Adrenal gland (tissue), 5 donors: Measurements from ENCODE around the gene EXD3.

Source experiments
- POLR2A ChIP-seq, 2 donors: fragments of 450-650 bp; IDR thresholded peaks; one replicate each; pipeline ENCODE4 v1.6.1; 2017; ENCODE audit warnings: antibody characterized with exemption in 2 of 2, mild to moderate bottlenecking in 2 of 2, moderate library complexity in 1 of 2
- TF ChIP-seq, protein P1 (sequence below), 6 experiments: fragments of 450-650 bp in 4 of 6; fragments of 200-600 bp in 2 of 6; sonication (generic) in 1 of 6; IDR thresholded peaks; 1 replicate in 5 of 6; 2 replicates in 1 of 6; pipeline versions ENCODE4 v1.5.1 to v1.8.0; 2016 to 2021; ENCODE audit warnings: antibody characterized with exemption in 6 of 6, mild to moderate bottlenecking in 2 of 6, moderate library complexity in 1 of 6
- donor health status: DM: no; HTN: no; CAD: no.

DNA sequence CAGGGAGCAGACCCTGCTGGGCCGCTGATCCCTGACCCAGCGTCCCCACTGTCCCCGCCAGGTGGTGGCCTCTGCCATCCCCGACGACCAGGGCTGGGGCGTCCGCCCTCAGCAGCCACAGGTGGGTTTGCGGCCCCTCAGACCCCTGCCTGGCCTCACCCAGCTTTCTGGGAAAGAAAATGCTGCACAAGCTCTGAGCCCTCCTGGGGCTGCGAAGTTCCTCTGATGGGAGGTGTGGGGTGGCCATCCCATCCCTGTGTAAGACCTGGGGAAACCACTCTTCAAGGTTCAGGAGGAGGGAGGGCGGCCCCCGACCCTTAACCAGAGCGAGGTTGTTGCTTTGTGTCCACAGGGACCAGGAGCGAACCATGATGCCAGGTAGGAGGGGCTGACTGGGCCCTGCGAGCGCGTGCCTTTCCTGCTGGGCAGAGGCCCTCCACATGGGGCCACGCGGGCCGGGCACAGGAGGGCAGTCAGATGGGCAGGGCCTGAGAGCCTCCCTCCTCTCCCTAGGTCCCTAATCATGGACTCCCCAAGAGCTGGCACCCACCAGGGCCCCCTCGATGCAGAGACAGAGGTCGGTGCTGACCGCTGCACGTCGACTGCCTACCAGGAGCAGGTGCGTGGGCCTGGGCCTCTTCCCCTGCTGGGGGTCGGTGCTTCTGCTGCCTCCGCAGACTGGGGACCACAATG is 7.9 kb upstream of the EXD3 start:
- TF ChIP-seq, protein P1, sequence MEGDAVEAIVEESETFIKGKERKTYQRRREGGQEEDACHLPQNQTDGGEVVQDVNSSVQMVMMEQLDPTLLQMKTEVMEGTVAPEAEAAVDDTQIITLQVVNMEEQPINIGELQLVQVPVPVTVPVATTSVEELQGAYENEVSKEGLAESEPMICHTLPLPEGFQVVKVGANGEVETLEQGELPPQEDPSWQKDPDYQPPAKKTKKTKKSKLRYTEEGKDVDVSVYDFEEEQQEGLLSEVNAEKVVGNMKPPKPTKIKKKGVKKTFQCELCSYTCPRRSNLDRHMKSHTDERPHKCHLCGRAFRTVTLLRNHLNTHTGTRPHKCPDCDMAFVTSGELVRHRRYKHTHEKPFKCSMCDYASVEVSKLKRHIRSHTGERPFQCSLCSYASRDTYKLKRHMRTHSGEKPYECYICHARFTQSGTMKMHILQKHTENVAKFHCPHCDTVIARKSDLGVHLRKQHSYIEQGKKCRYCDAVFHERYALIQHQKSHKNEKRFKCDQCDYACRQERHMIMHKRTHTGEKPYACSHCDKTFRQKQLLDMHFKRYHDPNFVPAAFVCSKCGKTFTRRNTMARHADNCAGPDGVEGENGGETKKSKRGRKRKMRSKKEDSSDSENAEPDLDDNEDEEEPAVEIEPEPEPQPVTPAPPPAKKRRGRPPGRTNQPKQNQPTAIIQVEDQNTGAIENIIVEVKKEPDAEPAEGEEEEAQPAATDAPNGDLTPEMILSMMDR (IDR thresholded peaks at IDR 0.05): no peak
- TF ChIP-seq POLR2A (IDR thresholded peaks at IDR 0.05): no peak
